KOPT-K1 (cell line): ENCODE data around the gene MIA2.
"Not testable (repeated sequence)": the region's sequence is repeated elsewhere in the genome, so short reads cannot be mapped to it uniquely, and the experiment has no call there.

ENCODE experiments used
- H3K27ac ChIP-seq: fragments of 200-600 bp; sonication (generic); 2 replicates; pipeline ENCODE4 v1.5.1; 2016; ENCODE audit warnings: antibody characterized with exemption, mild to moderate bottlenecking, low read depth, low read length; ENCODE audit not compliant: poor library complexity, severe bottlenecking
- H3K36me3 ChIP-seq: fragments of 200-600 bp; sonication (generic); 2 replicates; pipeline ENCODE4 v1.5.1; 2017; ENCODE audit warnings: antibody characterized with exemption, mild to moderate bottlenecking, low read length, moderate library complexity; ENCODE audit not compliant: insufficient read depth
- H3K9me3 ChIP-seq: fragments of 200-600 bp; sonication (generic); 2 replicates; pipeline ENCODE4 v1.5.1; 2017; ENCODE audit warnings: antibody characterized with exemption, low read length, mild to moderate bottlenecking; ENCODE audit not compliant: insufficient read depth, poor library complexity, severe bottlenecking

Gene MIA2

GRCh38 chr14:39233680-39234326, at the start of gene MIA2:
MIA2 (plus strand) TSS chr14:39233915; CDS start chr14:39234115, 200 bp downstream.
- Histone ChIP-seq H3K27ac (peak within 1 kb of the TSS; percentile 0), H3K36me3 (no peaks in the 10 kb centered on the region), H3K9me3 (no peaks in the 10 kb centered on the region)

- peaks cover 64% of the 10 kb centered on the region for H3K36me3 ChIP-seq
Observed at GRCh38 chr14:39184628-39185255, 49.0 kb upstream of the MIA2 start.

GRCh38 chr14:39185256-39186049, 48.3 kb upstream of the MIA2 start:
- peaks cover 57% of the 10 kb centered on the region for H3K36me3 ChIP-seq
- no peak overlapping the region for H3K27ac ChIP-seq
- no peaks in the 10 kb centered on the region for H3K9me3 ChIP-seq

More at GRCh38 chr14:39184628-39185255, 49.0 kb upstream of the MIA2 start:
- Histone ChIP-seq H3K27ac (no peak overlapping the region), H3K9me3 (no peaks in the 10 kb centered on the region)

- H3K36me3 ChIP-seq, result peaks cover 41% of the 10 kb centered on the region
- no peaks in the 10 kb centered on the region for H3K9me3 ChIP-seq
- H3K27ac ChIP-seq, result no peak overlapping the region
Observed at GRCh38 chr14:39186941-39187525, 46.7 kb upstream of the MIA2 start.

- H3K36me3 ChIP-seq, result no peaks in the 10 kb centered on the region
- no peak overlapping the region for H3K27ac ChIP-seq
- H3K9me3 ChIP-seq, result no peaks in the 10 kb centered on the region
Observed at GRCh38 chr14:39203659-39204606, 29.8 kb upstream of the MIA2 start.

GRCh38 chr14:39207430-39207829, 26.3 kb upstream of the MIA2 start:
- H3K36me3 ChIP-seq, H3K27ac ChIP-seq, H3K9me3 ChIP-seq: not testable (repeated sequence)

- Histone ChIP-seq H3K27ac (no peak overlapping the region), H3K36me3 (no peaks in the 10 kb centered on the region), H3K9me3 (no peaks in the 10 kb centered on the region)
Observed at GRCh38 chr14:39211109-39211741, 22.5 kb upstream of the MIA2 start.

GRCh38 chr14:39212034-39212433, 21.7 kb upstream of the MIA2 start:
- H3K36me3 ChIP-seq, result no peaks in the 10 kb centered on the region
- H3K27ac ChIP-seq, result no peak overlapping the region
- no peaks in the 10 kb centered on the region for H3K9me3 ChIP-seq

GRCh38 chr14:39212693-39213092, 21.0 kb upstream of the MIA2 start:
- Histone ChIP-seq H3K36me3 (no peaks in the 10 kb centered on the region), H3K27ac (no peak overlapping the region), H3K9me3 (no peaks in the 10 kb centered on the region)

- Histone ChIP-seq H3K9me3 (no peaks in the 10 kb centered on the region), H3K27ac (no peak overlapping the region), H3K36me3 (no peaks in the 10 kb centered on the region)
Observed at GRCh38 chr14:39217214-39217879, 16.4 kb upstream of the MIA2 start.

- Histone ChIP-seq H3K9me3 (no peaks in the 10 kb centered on the region), H3K27ac (no peak overlapping the region), H3K36me3 (no peaks in the 10 kb centered on the region)
Observed at GRCh38 chr14:39218171-39218769, 15.4 kb upstream of the MIA2 start.

- no peak overlapping the region for H3K27ac ChIP-seq
- no peaks in the 10 kb centered on the region for H3K9me3 ChIP-seq
- no peaks in the 10 kb centered on the region for H3K36me3 ChIP-seq
Observed at GRCh38 chr14:39219075-39219499, 14.6 kb upstream of the MIA2 start.

GRCh38 chr14:39220473-39220872, 13.2 kb upstream of the MIA2 start:
- not testable (repeated sequence) for H3K9me3 ChIP-seq, H3K27ac ChIP-seq, H3K36me3 ChIP-seq
